Choroid plexus epithelial cell (primary cell): ENCODE measurements around the gene TMEM131.
A peak's percentile ranks its signal among the peaks of the same experiment; 100 is the strongest.

Experiments used
- DNase-seq: peaks from one replicate; pipeline ENCODE4 v3.0.0-alpha.2; 2010; ENCODE audit warnings: low read depth
- H3K4me3 ChIP-seq: 2 replicates; pipeline ENCODE4 v1.5.1; 2011; ENCODE audit warnings: low read depth, mild to moderate bottlenecking, control low read depth, low read length, moderate library complexity
- TF ChIP-seq, protein P1 (sequence below): conservative IDR thresholded peaks from 2 replicates; pipeline ENCODE4 v1.5.1; 2011; ENCODE audit warnings: low read depth, mild to moderate bottlenecking, control low read depth, inconsistent platforms, low read length, moderate library complexity

Gene TMEM131

DNA sequence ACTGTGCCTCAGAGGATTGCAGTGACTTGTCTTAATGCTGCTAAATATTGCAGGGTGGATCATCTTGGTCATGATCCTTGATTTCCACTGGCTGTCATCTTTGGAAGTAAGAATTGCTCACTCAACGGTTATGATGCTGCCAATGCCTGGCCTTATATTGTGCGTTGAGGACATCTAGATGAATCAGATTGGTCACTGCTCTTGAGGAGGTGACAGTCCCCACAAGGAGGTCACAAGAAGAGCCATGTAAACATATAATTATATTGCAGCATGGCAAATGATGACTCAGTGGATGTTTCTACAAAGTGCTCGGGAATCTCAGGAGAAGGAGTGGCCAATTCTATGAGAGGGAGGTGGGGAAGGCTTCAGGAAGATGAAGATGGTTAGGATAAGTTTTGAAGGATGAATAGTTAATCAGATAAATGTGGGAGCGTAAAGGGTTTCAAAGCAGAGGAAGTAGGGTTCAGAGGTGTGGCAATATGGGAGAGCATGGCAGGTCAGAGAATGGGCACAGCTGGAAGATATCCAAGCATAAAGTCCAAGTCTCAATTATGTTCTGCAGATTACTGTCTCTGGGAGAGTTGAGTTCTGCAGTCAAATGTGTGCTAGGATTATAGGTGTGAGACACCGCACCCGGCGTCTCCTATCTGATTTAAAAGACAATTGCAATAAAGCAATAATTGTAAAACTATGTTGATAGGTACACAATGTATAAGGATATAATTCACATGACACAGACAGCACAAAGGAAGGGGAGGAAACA is 21.3 kb upstream of the TMEM131 start:
- TF ChIP-seq, protein P1, sequence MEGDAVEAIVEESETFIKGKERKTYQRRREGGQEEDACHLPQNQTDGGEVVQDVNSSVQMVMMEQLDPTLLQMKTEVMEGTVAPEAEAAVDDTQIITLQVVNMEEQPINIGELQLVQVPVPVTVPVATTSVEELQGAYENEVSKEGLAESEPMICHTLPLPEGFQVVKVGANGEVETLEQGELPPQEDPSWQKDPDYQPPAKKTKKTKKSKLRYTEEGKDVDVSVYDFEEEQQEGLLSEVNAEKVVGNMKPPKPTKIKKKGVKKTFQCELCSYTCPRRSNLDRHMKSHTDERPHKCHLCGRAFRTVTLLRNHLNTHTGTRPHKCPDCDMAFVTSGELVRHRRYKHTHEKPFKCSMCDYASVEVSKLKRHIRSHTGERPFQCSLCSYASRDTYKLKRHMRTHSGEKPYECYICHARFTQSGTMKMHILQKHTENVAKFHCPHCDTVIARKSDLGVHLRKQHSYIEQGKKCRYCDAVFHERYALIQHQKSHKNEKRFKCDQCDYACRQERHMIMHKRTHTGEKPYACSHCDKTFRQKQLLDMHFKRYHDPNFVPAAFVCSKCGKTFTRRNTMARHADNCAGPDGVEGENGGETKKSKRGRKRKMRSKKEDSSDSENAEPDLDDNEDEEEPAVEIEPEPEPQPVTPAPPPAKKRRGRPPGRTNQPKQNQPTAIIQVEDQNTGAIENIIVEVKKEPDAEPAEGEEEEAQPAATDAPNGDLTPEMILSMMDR: no peak
- H3K4me3 ChIP-seq: no peak overlapping the region
- DNase-seq: no peak

DNA sequence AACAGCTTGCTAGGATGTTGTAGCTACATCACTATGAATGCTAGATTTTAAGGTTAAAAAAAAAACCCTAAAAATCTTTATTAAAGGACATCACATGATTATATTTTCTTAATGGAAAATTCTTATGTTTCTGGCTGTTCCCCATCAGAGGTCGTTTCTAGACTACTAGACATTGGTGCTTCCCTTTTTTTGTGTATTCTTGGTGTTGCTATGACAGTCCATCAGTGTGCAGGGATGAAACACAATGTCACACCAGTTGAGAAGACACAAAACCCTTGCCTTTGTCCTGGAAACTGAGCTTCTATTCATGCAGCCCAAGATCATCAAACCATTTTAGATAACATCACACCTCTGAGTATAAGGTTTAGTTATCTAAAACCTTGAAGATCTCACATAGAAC is 19.9 kb upstream of the TMEM131 start:
- H3K4me3 ChIP-seq: no peak overlapping the region
- TF ChIP-seq, protein P1: no peak
- no peak for DNase-seq

DNA sequence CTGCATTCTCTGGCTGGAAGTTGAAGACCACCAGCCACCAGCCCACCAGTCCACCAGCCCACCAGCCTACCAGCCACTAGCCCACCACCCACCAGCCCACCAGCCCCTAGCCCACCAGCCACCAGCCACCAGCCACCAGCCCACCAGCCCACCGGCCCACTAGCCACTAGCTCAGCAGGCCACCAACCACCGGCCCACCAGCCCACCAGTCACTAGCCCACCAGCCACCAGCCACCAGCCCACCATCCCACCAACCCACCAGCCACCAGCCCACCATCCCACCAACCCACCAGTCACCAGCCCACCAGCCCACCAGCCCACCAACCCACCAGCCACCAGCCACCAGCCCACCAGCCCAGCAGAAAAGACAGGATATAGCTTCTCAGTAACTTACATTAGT is 18.6 kb upstream of the TMEM131 start:
- H3K4me3 ChIP-seq: no peak overlapping the region
- TF ChIP-seq, protein P1: no peak
- DNase-seq: no peak

DNA sequence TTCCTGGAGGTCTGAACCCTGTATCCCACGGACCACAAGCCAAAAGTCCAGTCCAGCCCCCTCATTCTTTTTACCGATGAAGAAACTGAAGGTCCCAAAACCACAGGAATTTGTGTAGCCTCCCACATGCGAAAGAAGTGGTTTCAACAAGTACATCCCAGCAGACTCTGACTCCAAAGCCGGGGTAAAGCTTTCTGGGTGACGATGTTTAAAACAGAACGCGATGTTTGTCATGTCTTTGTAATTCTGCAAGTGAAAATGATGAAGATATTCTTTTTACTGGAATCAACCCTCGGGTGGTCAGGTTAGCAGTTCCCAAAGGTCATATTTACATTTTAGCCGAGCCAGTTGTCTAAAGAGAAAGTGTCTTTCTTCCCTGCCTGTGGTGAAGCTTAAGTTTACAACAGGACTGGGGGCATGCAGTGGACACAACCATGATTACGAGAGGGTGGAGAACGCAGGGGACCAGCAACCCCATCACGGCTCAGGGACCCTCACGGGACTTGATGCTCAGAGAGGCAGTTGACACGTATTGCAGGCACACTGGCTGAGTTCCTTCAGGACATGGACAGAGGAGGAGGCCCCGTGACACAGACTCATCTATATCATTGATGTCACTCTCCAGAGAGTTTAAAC is 17.8 kb upstream of the TMEM131 start:
- H3K4me3 ChIP-seq: peak overlapping the region; percentile 26
- TF ChIP-seq, protein P1: no peak
- peak; percentile 93 for DNase-seq

DNA sequence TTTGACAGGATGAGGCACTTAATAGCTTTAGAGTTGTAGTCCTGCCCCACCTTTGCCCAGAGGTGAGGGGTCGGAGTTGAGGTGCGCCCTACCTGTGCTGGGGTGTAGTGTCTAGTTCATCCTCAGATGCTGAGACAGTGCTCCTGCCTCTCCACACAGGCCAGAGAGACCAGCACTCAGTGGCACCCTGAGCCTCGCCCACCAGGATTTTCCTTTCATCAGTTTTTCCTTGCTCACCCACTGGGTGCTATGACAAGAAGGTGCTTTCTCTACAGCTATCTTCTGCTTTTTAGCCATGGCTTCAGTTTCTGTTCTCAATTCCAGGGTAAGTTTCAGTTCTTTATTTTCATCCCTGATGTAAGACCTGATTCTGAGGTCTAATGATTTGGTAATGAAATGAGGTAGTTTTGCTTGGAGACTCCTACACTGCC is 16.8 kb upstream of the TMEM131 start:
- H3K4me3 ChIP-seq: no peak overlapping the region
- peak; percentile 21 for DNase-seq
- TF ChIP-seq, protein P1: no peak

DNA sequence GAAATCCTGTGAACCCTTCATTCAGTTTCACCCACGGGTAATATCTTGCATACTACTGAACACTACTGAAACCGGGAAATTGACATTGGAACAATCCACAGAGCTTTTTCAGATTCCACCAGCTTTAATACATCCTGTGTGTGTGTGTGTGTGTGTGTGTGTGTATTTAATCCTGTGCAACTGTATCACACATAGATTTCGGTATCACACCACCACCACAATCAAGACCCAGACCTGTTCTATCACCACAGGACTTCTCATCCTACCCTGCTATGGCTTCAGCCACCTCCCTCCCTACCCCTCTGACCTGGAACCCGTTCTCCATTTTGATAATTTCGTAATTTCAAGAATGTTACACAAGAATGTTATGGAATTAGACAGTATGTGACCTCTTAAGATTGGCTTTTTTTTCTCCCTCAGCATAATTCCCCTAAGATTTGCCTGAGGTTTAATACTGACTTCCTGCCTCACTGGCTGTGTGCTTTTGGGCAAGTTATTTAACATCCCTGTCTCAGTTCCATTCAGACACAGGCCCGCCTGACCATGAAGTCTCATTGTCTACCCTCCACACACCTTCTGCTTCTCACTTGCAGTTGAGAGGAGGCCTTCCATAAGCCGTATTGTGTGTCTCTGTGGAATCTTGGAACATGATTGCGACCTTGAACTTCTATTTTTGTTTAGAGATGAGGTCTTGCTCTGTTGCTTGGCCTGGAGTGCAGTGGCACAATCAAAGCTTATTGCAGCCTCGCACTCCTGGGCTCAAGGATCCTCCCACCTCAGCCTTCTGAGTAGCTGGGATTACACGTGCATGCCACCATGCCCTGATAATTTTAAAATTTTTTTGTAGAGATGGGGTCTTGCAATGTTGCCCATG is 14.4 kb upstream of the TMEM131 start:
- H3K4me3 ChIP-seq: no peak overlapping the region
- TF ChIP-seq, protein P1: no peak
- peak; percentile 68 for DNase-seq
